SW480 (cell line): Measurements from ENCODE around the gene CENPM.

Experiments used
- DNase-seq: peaks from one replicate; pipeline ENCODE4 v3.0.0-alpha.2; 2016; ENCODE audit warnings: low spot score

Gene CENPM

DNA sequence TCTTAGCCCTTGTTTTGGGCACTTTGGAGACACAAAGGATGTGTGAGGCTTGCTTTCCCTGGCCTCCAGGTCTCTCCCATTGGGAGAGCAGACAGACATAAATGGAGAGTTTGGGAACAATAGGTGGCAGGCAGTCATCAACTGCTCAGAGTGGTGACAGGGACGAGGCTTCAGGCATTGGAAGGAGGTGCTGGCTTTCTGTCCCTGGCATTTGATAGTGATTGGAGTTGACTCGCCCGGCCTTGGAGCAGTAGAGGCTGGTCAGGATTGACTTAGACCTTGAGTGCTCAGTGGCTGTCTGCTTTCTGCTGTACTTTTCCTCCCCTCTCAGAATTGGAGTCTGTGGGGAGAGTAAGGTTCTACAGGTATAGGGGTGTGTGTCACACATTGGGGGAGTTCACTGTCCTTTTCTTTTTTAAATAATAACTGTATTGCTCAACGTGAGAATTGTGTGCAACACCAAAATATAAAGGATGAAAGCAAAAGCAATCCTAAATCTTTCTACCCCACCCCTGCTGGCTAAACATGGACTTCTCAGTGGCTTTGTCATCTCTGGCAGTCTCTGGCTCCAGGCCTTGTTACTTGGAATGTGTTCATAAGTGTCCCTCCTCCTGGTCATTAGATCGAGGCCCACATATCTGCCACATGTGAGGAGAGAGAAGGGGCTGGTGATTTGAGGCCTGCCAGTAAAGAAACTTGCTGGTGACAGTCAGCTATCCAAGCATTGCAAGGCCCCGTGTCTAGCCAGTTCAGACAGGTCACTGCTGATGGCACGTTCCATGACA is 53.2 kb downstream of the CENPM start:
- DNase-seq, result no peak

DNA sequence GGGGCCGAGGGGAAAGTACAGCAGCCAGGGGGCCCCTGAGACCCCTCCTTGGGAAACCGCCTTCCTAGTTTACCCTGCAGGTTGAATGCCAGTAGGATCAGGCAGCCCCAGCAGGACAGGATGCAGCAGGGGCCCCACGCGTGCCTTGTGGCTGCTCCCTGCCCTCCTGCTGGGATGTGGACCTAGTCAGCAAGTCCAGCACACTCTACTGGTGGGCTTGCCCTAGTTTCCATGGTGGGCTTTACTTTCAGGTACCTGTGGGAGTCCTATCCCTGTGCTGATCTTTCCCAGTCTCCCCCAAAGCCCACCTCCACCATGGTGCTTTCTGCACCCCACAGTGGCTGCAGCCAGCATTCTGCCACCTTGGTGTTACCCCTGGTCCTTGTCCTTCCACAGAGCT is 54.2 kb downstream of the CENPM start:
- no peak for DNase-seq

DNA sequence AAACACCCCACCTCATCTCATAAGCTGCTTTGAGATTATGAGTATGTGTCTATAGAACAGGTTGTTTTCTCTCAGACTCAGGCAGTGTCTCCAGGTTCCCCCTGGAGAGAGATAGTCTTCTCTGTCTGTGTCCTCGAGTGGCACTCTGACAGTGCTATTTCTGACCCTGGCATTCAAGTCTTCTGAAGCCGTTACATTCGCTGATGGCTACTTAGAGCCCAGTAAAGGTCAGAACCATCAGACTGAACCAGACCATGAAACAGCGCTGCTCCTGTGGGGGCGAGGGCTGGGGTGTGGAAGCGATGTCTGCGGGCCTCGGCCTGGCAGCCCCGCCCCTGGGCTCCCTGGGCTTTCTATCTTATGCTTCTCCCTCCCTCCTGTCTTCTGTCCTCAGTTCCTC is 55.5 kb downstream of the CENPM start:
- DNase-seq, result no peak
